ENCODE measurements around the gene CLEC4C.
"Not testable (repeated sequence)": the region's sequence is repeated elsewhere in the genome, so short reads cannot be mapped to it uniquely, and the experiment has no call there.

CLEC4C gene

GRCh38 chr12:7749442-7749841 lies 2.3 kb upstream of the CLEC4C start:
- H3K27ac ChIP-seq, result no peak overlapping the region
- TF ChIP-seq ZFX (IDR thresholded peaks at IDR 0.05; ENCODE audit: borderline replicate concordance) (no peak), CTCF (IDR thresholded peaks at IDR 0.05) (no peak)

- TF ChIP-seq ZFX (IDR thresholded peaks at IDR 0.05; ENCODE audit: borderline replicate concordance) (no peak), CTCF (IDR thresholded peaks at IDR 0.05) (no peak)
- H3K27ac ChIP-seq, result no peak overlapping the region
These were observed 1.7 kb upstream of the CLEC4C start for GRCh38 chr12:7748852-7749251.

GRCh38 chr12:7732993-7733392 lies 14.2 kb downstream of the CLEC4C start:
- no peak for TF ChIP-seq CTCF (IDR thresholded peaks at IDR 0.05)
- no peak for TF ChIP-seq ZFX (IDR thresholded peaks at IDR 0.05; ENCODE audit: borderline replicate concordance)
- no peak overlapping the region for H3K27ac ChIP-seq

- no peak overlapping the region for H3K27ac ChIP-seq
- TF ChIP-seq CTCF (IDR thresholded peaks at IDR 0.05) (no peak), ZFX (IDR thresholded peaks at IDR 0.05; ENCODE audit: borderline replicate concordance) (no peak)
These were observed 15.7 kb downstream of the CLEC4C start for GRCh38 chr12:7731486-7731885.

GRCh38 chr12:7730984-7731383 lies 16.2 kb downstream of the CLEC4C start:
- H3K27ac ChIP-seq, result not testable (repeated sequence)

- no peak for TF ChIP-seq ZFX (IDR thresholded peaks at IDR 0.05; ENCODE audit: borderline replicate concordance)
- TF ChIP-seq CTCF (IDR thresholded peaks at IDR 0.05), result no peak
- no peak overlapping the region for H3K27ac ChIP-seq
These were observed 17.4 kb downstream of the CLEC4C start for GRCh38 chr12:7729746-7730145.

- no peak overlapping the region for H3K27ac ChIP-seq
- TF ChIP-seq ZFX (IDR thresholded peaks at IDR 0.05; ENCODE audit: borderline replicate concordance) (no peak), CTCF (IDR thresholded peaks at IDR 0.05) (no peak)
These were observed 23.2 kb downstream of the CLEC4C start for GRCh38 chr12:7723926-7724325.

GRCh38 chr12:7719946-7720730 lies 27.0 kb downstream of the CLEC4C start:
- no peak overlapping the region for H3K27ac ChIP-seq
- TF ChIP-seq ZFX (IDR thresholded peaks at IDR 0.05; ENCODE audit: borderline replicate concordance) (no peak), CTCF (IDR thresholded peaks at IDR 0.05) (no peak)
